Stimulated activated naive CD8-positive, alpha-beta T cell treated with anti-CD3 and anti-CD28 coated beads, Interleukin-15, amount 100 ng/mL, for 72 hours (primary cell): ENCODE results near the gene GPR55.

Experiments used
- ATAC-seq: fragments of 150-1000 bp; cut with Tn5 transposase; 2 replicates; pipeline ENCODE4 v1.10.0; 2021; ENCODE audit warnings: mild to moderate bottlenecking, moderate library complexity
- DNase-seq, 2 donors: peaks; one replicate each; pipeline ENCODE4 v3.0.0; 2021 to 2022
- H3K27ac Mint-ChIP-seq, 2 donors: one replicate each; pipeline ENCODE4 v1.8.0; 2022; ENCODE audit warnings: mild to moderate bottlenecking in 2 of 2, mixed read lengths in 2 of 2, moderate library complexity in 2 of 2
- H3K27me3 Mint-ChIP-seq: one replicate; pipeline ENCODE4 v1.8.0; 2022; ENCODE audit warnings: mixed read lengths
- H3K4me1 Mint-ChIP-seq: one replicate; pipeline ENCODE4 v1.8.0; 2022; ENCODE audit warnings: mild to moderate bottlenecking, mixed read lengths
- H3K4me3 Mint-ChIP-seq, 2 donors: one replicate each; pipeline ENCODE4 v1.8.0; 2022; ENCODE audit warnings: mild to moderate bottlenecking in 2 of 2, mixed read lengths in 2 of 2, moderate library complexity in 1 of 2
- H3K9me3 Mint-ChIP-seq, 2 donors: one replicate each; pipeline ENCODE4 v1.8.0; 2022; ENCODE audit warnings: mixed read lengths in 2 of 2

Gene GPR55

GRCh38 chr2:230916218-230916617 lies 8.8 kb downstream of the GPR55 start:
- no peaks in the 10 kb centered on the region for H3K27me3 Mint-ChIP-seq
- H3K4me1 Mint-ChIP-seq, result peaks cover 87% of the 10 kb centered on the region
- H3K27ac Mint-ChIP-seq, result no peak overlapping the region
- ATAC-seq (no peak), DNase-seq (no peak)
- H3K4me3 Mint-ChIP-seq, result peak overlapping the region; percentile 32 to 69
- no peaks in the 10 kb centered on the region for H3K9me3 Mint-ChIP-seq

DNA sequence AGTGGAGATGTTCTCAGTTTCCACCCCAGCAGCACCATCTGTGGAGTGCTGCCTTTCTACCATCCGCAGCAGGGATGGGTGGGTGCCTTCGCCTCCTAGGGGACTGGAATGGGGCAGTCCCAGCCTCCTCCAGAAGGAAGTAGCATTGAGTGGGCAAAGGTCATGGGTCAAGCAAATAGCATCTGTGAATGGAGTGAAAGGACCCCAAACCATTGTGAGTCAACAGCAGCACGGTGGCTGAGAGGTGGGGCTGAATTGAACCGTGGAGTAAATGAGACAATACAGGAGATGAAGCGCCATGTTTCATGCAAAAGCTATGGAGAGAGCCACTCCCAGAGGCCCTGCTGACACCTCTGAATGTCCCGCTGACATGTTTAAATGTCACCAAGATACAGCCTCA lies 9.7 kb downstream of the GPR55 start:
- Mint-ChIP-seq H3K4me1 (peaks cover 87% of the 10 kb centered on the region), H3K27me3 (no peaks in the 10 kb centered on the region), H3K27ac (no peak overlapping the region), H3K4me3 (peak overlapping the region in 1 of 2 donors; percentile 39), H3K9me3 (no peaks in the 10 kb centered on the region)
- no peak for DNase-seq
- ATAC-seq, result no peak

- no peaks in the 10 kb centered on the region for H3K9me3 Mint-ChIP-seq
- ATAC-seq, result no peak
- peak overlapping the region in 1 of 2 donors; percentile 40 for H3K4me3 Mint-ChIP-seq
- no peak overlapping the region for H3K27ac Mint-ChIP-seq
- H3K27me3 Mint-ChIP-seq, result no peaks in the 10 kb centered on the region
- peaks cover 87% of the 10 kb centered on the region for H3K4me1 Mint-ChIP-seq
- no peak for DNase-seq
These were observed 10.2 kb downstream of the GPR55 start for GRCh38 chr2:230914886-230915285.

DNA sequence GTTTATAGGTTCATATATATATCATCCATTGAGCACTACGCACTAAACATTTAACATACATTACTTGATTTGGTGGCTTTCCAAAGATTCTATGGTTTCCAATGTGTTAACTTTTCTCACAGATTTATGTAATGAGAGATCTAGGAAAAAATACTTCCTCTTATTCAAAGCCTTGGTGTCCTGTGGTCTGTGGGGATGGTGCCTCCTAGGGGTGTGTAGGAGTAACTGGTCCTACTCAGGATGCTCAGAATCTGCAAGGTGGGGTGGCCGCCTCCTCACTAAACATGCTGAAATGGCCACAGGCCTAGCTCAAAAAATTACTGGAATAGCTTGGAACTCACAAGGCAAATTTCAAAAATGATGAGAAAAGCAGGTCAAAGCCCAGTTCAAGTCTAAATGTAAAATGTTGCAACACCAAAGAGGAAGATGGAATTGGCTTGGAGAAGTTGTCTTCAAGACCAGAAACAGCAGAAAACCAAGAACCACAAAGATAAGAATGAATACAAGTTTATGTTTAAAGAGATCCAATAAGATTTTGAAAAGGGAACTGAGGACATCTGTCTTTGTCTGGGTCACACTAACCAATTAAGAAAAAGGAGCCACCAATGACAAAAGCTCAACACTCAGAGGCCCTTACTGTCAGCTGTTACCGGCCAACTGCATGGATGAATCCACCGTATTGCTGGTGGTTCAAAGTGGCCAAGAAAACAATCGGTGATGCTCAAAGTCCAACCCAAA lies 11.5 kb downstream of the GPR55 start:
- no peak for DNase-seq
- H3K9me3 Mint-ChIP-seq, result no peaks in the 10 kb centered on the region
- H3K4me1 Mint-ChIP-seq, result peaks cover 91% of the 10 kb centered on the region
- no peak overlapping the region for H3K27ac Mint-ChIP-seq
- no peaks in the 10 kb centered on the region for H3K27me3 Mint-ChIP-seq
- peak; percentile 58 for ATAC-seq
- H3K4me3 Mint-ChIP-seq, result peak overlapping the region in 1 of 2 donors; percentile 46

- ATAC-seq (no peak), DNase-seq (no peak)
- Mint-ChIP-seq H3K4me3 (no peak overlapping the region), H3K27me3 (no peaks in the 10 kb centered on the region), H3K9me3 (no peaks in the 10 kb centered on the region), H3K27ac (no peak overlapping the region), H3K4me1 (peaks cover 91% of the 10 kb centered on the region)
These were observed 12.3 kb downstream of the GPR55 start for GRCh38 chr2:230912724-230913123.

- Mint-ChIP-seq H3K27me3 (no peaks in the 10 kb centered on the region), H3K4me3 (no peak overlapping the region), H3K27ac (no peak overlapping the region), H3K9me3 (no peaks in the 10 kb centered on the region), H3K4me1 (peaks cover 91% of the 10 kb centered on the region)
- ATAC-seq (no peak), DNase-seq (no peak)
These were observed 13.0 kb downstream of the GPR55 start for GRCh38 chr2:230912046-230912445.

DNA sequence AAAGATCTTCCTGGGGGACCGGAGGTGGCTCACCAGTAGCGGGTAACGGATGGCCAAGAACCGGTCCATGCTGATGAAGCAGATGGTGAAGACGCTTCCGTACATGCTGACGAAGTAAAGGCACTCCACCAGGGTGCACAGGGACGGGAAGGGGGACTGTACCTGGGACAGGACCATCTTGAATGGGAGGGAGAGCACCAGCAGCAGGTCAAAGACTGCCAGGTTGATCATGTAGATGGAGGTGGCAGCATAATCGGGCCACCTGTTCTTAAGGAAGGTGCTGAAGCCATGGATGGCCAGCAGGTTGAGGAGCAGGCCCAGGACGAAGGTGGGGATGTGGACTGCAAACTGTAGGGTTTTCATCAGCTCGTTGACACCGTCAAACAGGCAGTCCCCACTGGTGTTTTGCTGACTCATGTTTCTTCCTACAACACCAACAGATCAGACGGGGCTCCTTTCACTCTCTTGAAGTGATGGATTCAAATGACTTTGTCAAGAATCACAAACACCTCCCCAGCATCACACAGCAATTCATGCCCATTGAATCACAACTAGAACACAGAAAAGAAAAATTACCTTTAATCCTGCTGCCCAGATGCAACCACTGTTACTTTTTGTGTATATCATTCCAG lies 14.4 kb downstream of the GPR55 start:
- H3K27ac Mint-ChIP-seq, result peak overlapping the region in 1 of 2 donors; percentile 79
- no peaks in the 10 kb centered on the region for H3K9me3 Mint-ChIP-seq
- peak overlapping the region in 1 of 2 donors; percentile 32 for H3K4me3 Mint-ChIP-seq
- H3K4me1 Mint-ChIP-seq, result peaks cover 91% of the 10 kb centered on the region
- ATAC-seq (no peak), DNase-seq (no peak)
- no peaks in the 10 kb centered on the region for H3K27me3 Mint-ChIP-seq

DNA sequence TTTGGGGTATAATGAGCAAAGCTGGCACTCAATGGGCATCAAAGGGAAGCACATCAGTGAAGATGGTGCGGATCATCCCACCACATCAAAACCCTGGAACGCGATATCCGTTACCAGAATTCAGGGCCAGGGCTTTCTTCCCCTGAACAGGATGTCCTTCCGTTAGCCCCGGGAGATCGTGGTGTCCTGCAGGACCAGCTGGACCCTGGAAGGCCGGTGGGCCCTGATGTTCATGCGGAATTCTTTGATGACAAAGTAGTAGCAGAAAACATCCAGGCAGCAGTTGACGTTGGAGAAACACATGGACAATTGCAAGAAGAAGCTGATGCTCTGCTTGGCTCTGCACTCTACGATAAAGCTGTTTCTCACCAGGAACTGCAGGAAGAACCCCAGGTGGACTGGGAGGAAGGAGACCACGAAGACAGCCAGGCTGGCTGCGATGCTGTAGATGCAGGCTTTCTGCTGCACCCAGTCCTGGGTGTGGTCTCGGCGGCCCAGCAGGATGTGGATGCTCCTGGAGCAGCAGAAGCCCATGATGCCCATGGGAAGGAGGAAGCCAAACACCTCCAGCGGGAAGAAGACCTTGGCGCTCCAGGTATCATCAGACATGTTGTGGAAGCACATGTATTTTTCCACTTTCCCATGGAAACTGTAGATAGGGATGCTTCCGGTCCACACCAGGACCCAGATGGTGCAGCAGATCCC lies 15.0 kb downstream of the GPR55 start:
- no peak for ATAC-seq
- Mint-ChIP-seq H3K27ac (peak overlapping the region; percentile 16 to 79), H3K27me3 (no peaks in the 10 kb centered on the region), H3K4me3 (peak overlapping the region in 1 of 2 donors; percentile 32), H3K9me3 (no peaks in the 10 kb centered on the region), H3K4me1 (peaks cover 91% of the 10 kb centered on the region)
- no peak for DNase-seq

GRCh38 chr2:230908595-230909191 lies 16.3 kb downstream of the GPR55 start:
- H3K9me3 Mint-ChIP-seq, result no peaks in the 10 kb centered on the region
- peak in 1 of 2 donors; percentile 60 for DNase-seq
- peak overlapping the region; percentile 68 to 72 for H3K4me3 Mint-ChIP-seq
- H3K27ac Mint-ChIP-seq, result peak overlapping the region; percentile 18 to 64
- H3K4me1 Mint-ChIP-seq, result peaks cover 91% of the 10 kb centered on the region
- H3K27me3 Mint-ChIP-seq, result no peaks in the 10 kb centered on the region
- peak; percentile 25 for ATAC-seq

DNA sequence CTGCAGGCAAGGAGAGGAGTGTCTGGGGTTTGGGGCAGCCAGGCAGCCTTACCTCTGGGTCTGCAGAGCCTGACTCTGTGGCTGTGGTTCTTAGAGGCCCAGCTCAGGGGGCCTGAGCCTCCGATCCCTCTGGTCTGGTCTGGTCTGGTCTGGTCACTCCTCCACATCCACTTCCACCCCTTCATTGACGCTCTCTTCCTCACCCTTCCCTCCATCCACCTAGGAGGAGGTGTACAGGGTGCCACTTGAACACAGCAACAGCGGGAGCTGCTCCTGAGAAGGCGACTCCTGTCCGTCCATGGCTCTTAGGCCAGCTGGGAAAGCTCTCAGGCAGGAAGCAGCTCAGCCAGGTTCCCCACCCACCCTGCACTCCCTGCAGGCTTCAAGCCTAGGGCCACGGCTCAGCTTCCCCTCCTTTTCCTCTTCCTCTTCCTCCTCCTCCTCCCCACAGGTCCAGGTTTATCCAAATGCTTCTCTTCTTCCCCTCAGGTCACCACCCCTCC lies 16.9 kb downstream of the GPR55 start:
- Mint-ChIP-seq H3K9me3 (no peaks in the 10 kb centered on the region), H3K27ac (peak overlapping the region; percentile 29 to 64), H3K4me1 (peaks cover 91% of the 10 kb centered on the region), H3K27me3 (no peaks in the 10 kb centered on the region), H3K4me3 (peak overlapping the region; percentile 68 to 72)
- DNase-seq (peak in 1 of 2 donors; percentile 6), ATAC-seq (no peak)

- ATAC-seq, result no peak
- no peaks in the 10 kb centered on the region for H3K27me3 Mint-ChIP-seq
- H3K9me3 Mint-ChIP-seq, result no peaks in the 10 kb centered on the region
- no peak overlapping the region for H3K27ac Mint-ChIP-seq
- peak overlapping the region; percentile 42 to 72 for H3K4me3 Mint-ChIP-seq
- peak in 1 of 2 donors; percentile 5 for DNase-seq
- peaks cover 98% of the 10 kb centered on the region for H3K4me1 Mint-ChIP-seq
These were observed 17.5 kb downstream of the GPR55 start for GRCh38 chr2:230907361-230908091.

DNA sequence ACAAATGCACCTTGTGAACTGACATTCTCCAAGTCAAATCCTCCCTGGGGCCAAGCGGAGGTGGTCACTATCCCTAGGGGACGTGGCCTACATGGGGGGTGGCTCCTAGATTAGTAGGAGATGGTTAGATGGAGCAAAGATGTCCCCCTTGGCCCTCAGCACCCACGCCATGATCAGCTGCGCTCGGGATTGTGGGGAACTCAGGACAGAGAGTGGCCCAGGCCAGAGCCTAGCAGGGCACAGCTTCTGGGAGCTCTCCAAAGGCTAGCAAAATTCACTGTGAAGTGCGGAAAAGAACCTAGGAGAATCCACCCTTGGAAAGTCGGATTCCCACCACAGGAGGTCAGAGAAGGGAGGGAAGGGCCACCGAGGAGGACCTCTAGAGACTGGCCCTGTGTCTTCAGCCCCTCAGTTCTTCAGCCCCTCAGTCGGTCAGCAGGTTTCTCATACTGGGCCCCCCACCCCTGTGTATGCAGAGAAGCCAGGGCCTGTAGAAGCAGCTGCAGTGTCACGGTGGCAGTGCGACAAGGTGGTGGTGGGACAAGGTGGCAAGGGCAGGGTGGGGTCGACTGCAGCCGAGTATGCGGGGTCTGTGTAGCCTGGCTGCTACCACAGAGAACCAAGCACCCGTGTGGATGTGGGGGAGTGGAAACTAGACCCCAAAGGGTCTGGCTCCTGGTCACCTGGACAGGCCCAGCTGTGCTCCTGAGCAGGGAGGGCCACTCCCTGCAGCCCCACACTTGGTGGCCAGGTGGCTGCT lies 18.4 kb downstream of the GPR55 start:
- Mint-ChIP-seq H3K27ac (peak overlapping the region; percentile 1 to 89), H3K27me3 (no peaks in the 10 kb centered on the region), H3K4me3 (peak overlapping the region; percentile 64 to 72), H3K4me1 (peaks cover 98% of the 10 kb centered on the region), H3K9me3 (no peaks in the 10 kb centered on the region)
- ATAC-seq, result no peak
- DNase-seq, result peak in 1 of 2 donors; percentile 9

- Mint-ChIP-seq H3K4me1 (peaks cover 97% of the 10 kb centered on the region), H3K9me3 (no peaks in the 10 kb centered on the region), H3K4me3 (peak overlapping the region; percentile 64 to 72), H3K27ac (peak overlapping the region; percentile 89 to 98), H3K27me3 (no peaks in the 10 kb centered on the region)
- ATAC-seq (peak; percentile 89), DNase-seq (peak; percentile 89 to 93)
These were observed 19.3 kb downstream of the GPR55 start for GRCh38 chr2:230905448-230906421.
